NCI-H2196 treated with DMSO at 0.1 percent for 48 hours (cell line): ENCODE results near the gene TPPP.
"Not testable (repeated sequence)": the region's sequence is repeated elsewhere in the genome, so short reads cannot be mapped to it uniquely, and the experiment has no call there.

Experiments
- DNase-seq: peaks from one replicate; lab custom pipeline; 2025; ENCODE audit not compliant: unreplicated experiment; lab: John Stamatoyannopoulos, UW

The TPPP gene

GRCh38 chr5:628351-629205 is 64.6 kb downstream of the TPPP start:
- not testable (repeated sequence) for DNase-seq

GRCh38 chr5:627840-628239 is 65.3 kb downstream of the TPPP start:
- no peak for DNase-seq

- DNase-seq, result no peak
Observed at GRCh38 chr5:626850-627249, 66.3 kb downstream of the TPPP start.

GRCh38 chr5:625516-625915 is 67.6 kb downstream of the TPPP start:
- DNase-seq, result no peak

GRCh38 chr5:624951-625230 is 68.3 kb downstream of the TPPP start:
- no peak for DNase-seq

- no peak for DNase-seq
Observed at GRCh38 chr5:624118-624950, 68.8 kb downstream of the TPPP start.

- no peak for DNase-seq
Observed at GRCh38 chr5:623531-623930, 69.6 kb downstream of the TPPP start.

- DNase-seq, result no peak
Observed at GRCh38 chr5:622946-623522, 70.1 kb downstream of the TPPP start.

- no peak for DNase-seq
Observed at GRCh38 chr5:622359-622758, 70.8 kb downstream of the TPPP start.

- no peak for DNase-seq
Observed at GRCh38 chr5:621341-621761, 71.8 kb downstream of the TPPP start.

GRCh38 chr5:620586-621180 is 72.5 kb downstream of the TPPP start:
- no peak for DNase-seq

- no peak for DNase-seq
Observed at GRCh38 chr5:620152-620551, 73.0 kb downstream of the TPPP start.

- DNase-seq, result no peak
Observed at GRCh38 chr5:619444-619843, 73.7 kb downstream of the TPPP start.

GRCh38 chr5:618450-618849 is 74.7 kb downstream of the TPPP start:
- no peak for DNase-seq

GRCh38 chr5:617896-618295 is 75.3 kb downstream of the TPPP start:
- DNase-seq, result no peak

GRCh38 chr5:616484-617039 is 76.6 kb downstream of the TPPP start:
- DNase-seq, result no peak

GRCh38 chr5:612498-613424 is 80.4 kb downstream of the TPPP start:
- DNase-seq, result no peak

- DNase-seq, result peak; percentile 65
Observed at GRCh38 chr5:611731-612486, 81.2 kb downstream of the TPPP start, which contains the start of gene CEP72. CEP72 (plus strand) TSS chr5:612340; CDS start chr5:612362, 22 bp downstream.
